OCI-LY3 (cell line): Measurements from ENCODE around the gene LHX4.

Experiments
- CTCF ChIP-seq: fragments of 200-600, 300-600 bp; sonication (generic); IDR thresholded peaks from 2 replicates; pipeline ENCODE4 v1.5.1; 2014; ENCODE audit warnings: antibody characterized with exemption, low read length, low read depth
- EZH2phosphoT487 ChIP-seq: fragments of 200-600 bp; shearing (Covaris generic); IDR thresholded peaks from 2 replicates; pipeline ENCODE4 v1.6.1; 2018; ENCODE audit warnings: antibody characterized with exemption, mixed run types, low read depth

DNA sequence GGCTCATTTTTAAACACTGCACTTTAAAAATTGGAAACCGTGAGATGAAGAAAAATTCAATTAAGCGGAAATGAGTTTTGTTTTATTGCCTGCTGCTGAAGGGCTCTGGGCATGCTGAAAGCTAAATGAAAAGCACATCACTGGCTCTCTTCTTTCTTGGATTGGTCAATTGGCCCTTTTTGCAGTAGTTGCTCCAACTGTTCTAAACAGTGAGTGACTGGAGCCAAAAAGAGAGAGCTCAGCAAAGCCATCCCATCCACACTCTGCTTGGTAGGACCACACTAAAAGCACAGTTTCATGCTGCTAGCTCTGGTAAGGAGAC lies 48.1 kb downstream of the LHX4 start:
- no peak for TF ChIP-seq CTCF
- no peak for TF ChIP-seq EZH2phosphoT487
